Neuron (in vitro differentiated cells): Measurements from ENCODE around the gene ABITRAM.
"Not testable (repeated sequence)": the region's sequence is repeated elsewhere in the genome, so short reads cannot be mapped to it uniquely, and the experiment has no call there.

Experiments used
- H2AFZ ChIP-seq: one replicate; pipeline ENCODE4 v1.6.1; 2013; ENCODE audit warnings: low read depth, mild to moderate bottlenecking, inconsistent platforms, low read length, moderate library complexity
- H3K27me3 ChIP-seq: one replicate; pipeline ENCODE4 v1.6.1; 2013; ENCODE audit warnings: low read length; ENCODE audit not compliant: insufficient read depth
- H3K36me3 ChIP-seq: one replicate; pipeline ENCODE4 v1.6.1; 2013; ENCODE audit warnings: low read length; ENCODE audit not compliant: insufficient read depth
- H3K4me1 ChIP-seq: one replicate; pipeline ENCODE4 v1.6.1; 2013; ENCODE audit warnings: low read length; ENCODE audit not compliant: insufficient read depth
- H3K4me3 ChIP-seq: 2 replicates; pipeline ENCODE4 v1.5.1; 2013; ENCODE audit warnings: mild to moderate bottlenecking, low read length, moderate library complexity
- H3K9me3 ChIP-seq: one replicate; pipeline ENCODE4 v1.6.1; 2013; ENCODE audit warnings: low read length

Gene ABITRAM, protein sequence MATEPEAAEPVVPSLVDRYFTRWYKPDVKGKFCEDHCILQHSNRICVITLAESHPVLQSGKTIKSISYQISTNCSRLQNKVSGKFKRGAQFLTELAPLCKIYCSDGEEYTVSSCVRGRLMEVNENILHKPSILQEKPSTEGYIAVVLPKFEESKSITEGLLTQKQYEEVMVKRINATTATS

DNA sequence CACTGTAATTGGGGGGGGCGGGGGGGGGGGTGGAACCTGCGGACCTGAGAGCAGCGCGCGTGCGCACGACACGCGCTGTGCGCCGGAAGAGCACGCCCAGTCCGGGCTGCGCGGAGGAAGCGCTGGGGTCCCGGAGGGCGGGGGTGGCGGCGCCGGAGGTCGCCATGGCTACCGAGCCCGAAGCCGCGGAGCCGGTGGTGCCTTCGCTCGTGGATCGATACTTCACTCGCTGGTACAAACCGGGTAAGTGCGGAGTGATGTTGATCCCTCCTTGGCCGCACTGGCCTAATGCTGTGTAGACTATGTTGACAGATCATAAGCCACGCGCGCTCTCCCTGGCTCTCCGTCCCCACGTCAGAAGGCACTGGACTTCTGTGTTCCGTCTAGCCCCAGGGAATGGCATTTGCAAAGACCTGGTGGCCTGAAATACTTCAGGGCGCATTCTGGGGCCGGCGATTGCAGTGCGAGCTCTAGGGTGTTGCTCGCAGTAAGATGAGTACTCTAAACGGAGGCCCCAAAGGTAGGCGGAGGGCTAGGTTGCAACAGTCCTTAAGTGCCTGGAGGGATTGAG lies at the start of gene ABITRAM:
ABITRAM (plus strand) TSS at position 78 of the 571 bp plus-strand sequence; CDS start at position 165, 87 bp downstream.
- Histone ChIP-seq H3K9me3 (no peaks in the 10 kb centered on the region), H2AFZ (peak within 1 kb of the TSS; percentile 88), H3K36me3 (peaks cover 11% of the 10 kb centered on the region), H3K4me3 (peak within 1 kb of the TSS; percentile 79), H3K27me3 (no peaks in the 10 kb centered on the region), H3K4me1 (peaks cover 14% of the 10 kb centered on the region)

- no peak overlapping the region for H2AFZ ChIP-seq
- H3K36me3 ChIP-seq: peaks cover 49% of the 10 kb centered on the region
Measured at GRCh38 chr9:108884701-108885100, 49.5 kb upstream of the ABITRAM start.

DNA sequence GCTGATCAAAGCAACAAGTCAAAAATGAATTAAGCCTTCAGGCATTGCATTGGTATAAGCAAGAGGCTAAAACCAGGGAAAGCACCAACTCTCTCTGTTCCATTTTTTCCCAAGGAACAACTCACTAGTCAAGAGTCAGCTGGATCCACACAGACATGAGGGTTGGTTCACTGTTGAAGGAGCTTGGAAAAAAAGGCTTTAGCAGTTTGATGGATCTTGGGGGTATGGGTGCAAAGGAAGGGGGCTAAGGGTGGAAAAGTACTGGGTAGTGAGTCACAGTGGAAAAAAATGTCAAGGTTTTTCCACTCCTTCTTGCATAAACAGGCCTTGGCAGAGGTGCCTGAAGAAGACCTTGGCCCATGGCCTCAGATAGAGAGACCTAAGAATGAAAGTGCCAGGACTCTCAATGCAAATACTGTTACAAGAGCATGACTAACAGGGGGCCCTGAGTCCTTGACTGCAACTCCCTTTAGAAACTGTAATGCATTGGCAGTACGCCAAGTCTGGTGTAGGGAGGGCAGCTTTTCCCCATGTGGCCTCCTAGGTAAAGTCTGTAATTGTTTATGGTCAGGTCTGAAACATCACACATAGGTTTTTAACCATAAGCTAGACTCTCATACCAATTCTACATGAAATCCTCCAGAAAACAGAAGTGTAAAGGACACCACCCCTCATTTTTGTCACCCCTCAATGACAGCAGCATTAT lies 48.4 kb upstream of the ABITRAM start:
- H3K4me3 ChIP-seq: no peak overlapping the region
- H3K9me3 ChIP-seq: no peaks in the 10 kb centered on the region
- H3K4me1 ChIP-seq: no peaks in the 10 kb centered on the region
- peaks cover 49% of the 10 kb centered on the region for H3K36me3 ChIP-seq
- no peaks in the 10 kb centered on the region for H3K27me3 ChIP-seq
- H2AFZ ChIP-seq: no peak overlapping the region

More at GRCh38 chr9:108884701-108885100, 49.5 kb upstream of the ABITRAM start:
- no peaks in the 10 kb centered on the region for H3K4me1 ChIP-seq
- H3K9me3 ChIP-seq: no peaks in the 10 kb centered on the region
- H3K27me3 ChIP-seq: no peaks in the 10 kb centered on the region
- no peak overlapping the region for H3K4me3 ChIP-seq

GRCh38 chr9:108886594-108887271 lies 47.5 kb upstream of the ABITRAM start:
- H3K9me3 ChIP-seq, H3K4me3 ChIP-seq, H3K27me3 ChIP-seq, H2AFZ ChIP-seq, H3K4me1 ChIP-seq: not testable (repeated sequence)
- H3K36me3 ChIP-seq: peaks cover 53% of the 10 kb centered on the region

DNA sequence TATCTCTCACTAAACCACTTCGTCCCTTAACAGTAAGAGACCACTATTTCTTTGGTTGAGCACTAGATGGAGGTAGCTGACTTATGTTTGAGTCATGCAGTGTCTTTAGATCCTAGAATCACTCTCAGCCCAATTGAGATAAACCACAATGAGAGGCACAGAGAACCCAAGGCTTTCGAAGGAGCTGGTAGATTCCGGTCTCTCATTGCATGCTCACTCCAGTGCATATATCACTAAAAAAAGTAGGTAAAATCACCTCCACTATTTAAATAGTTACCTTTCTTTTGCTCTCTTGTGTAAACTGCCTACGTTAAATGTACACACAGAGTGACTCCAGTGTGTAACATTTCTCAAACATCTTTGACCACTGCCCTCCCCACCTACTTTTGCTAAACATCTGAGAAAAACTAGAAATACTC lies 44.5 kb upstream of the ABITRAM start:
- Histone ChIP-seq H3K9me3 (no peaks in the 10 kb centered on the region), H3K4me3 (no peak overlapping the region), H3K4me1 (no peaks in the 10 kb centered on the region), H3K27me3 (no peaks in the 10 kb centered on the region), H3K36me3 (peaks cover 64% of the 10 kb centered on the region), H2AFZ (no peak overlapping the region)

GRCh38 chr9:108894225-108894997 lies 39.8 kb upstream of the ABITRAM start:
- no peaks in the 10 kb centered on the region for H3K9me3 ChIP-seq
- no peaks in the 10 kb centered on the region for H3K4me1 ChIP-seq
- H3K4me3 ChIP-seq: no peak overlapping the region
- H3K27me3 ChIP-seq: no peaks in the 10 kb centered on the region
- peaks cover 78% of the 10 kb centered on the region for H3K36me3 ChIP-seq
- H2AFZ ChIP-seq: no peak overlapping the region

- no peaks in the 10 kb centered on the region for H3K4me1 ChIP-seq
- H3K27me3 ChIP-seq: no peaks in the 10 kb centered on the region
- no peaks in the 10 kb centered on the region for H3K9me3 ChIP-seq
- H3K4me3 ChIP-seq: no peak overlapping the region
- H3K36me3 ChIP-seq: peaks cover 77% of the 10 kb centered on the region
- no peak overlapping the region for H2AFZ ChIP-seq
Measured at GRCh38 chr9:108897324-108898096, 36.7 kb upstream of the ABITRAM start.

DNA sequence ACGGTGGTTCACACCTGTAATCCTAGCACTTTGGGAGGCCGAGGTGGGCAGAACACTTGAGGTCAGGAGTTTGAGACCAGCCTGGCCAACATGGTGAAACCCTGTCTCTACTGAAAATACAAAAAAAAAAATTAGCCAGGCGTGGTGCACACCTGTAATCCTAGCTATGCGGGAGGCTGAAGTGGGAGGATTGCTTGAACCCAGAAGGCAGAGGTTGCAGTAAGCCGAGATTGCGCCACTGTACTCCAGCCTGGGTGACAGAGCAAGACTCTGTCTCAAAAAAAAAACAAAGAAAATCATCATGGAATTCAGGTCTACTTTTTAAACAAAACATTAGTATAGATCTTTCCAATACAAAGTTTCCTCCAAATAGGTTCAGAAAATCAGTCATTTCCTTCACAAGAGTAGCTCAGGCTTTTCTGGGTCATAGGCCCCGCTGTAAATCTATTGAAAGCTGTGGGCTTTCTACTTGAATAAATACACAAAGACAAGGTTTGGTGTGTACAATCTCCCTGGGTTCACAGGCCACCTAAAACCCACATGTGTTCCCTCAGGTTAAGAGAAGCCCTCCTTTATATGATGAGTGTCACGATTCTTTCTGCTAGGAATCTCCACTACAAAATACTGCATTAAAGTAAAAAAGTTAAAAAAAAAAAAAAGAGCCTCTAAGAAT lies 35.0 kb upstream of the ABITRAM start:
- H3K9me3 ChIP-seq, H3K4me3 ChIP-seq, H3K27me3 ChIP-seq, H2AFZ ChIP-seq, H3K4me1 ChIP-seq: not testable (repeated sequence)
- H3K36me3 ChIP-seq: peaks cover 80% of the 10 kb centered on the region

DNA sequence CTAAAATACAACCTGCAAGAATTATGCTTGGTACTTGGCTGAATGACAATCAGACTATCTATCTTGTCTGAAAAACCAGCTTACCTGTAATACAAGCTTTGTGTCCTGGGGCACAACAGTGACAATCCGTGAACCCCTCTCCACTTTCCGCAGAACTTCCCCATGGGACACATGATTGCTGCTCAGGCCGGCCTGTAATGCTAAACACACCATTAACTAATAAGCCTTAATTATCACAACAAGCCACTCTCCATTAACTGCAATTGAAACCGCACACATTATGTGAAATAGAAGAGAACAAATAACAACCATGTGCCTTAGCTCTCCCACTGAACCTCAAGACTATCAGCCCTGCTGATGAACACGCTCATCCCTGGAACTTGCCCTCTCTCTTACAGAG lies 34.0 kb upstream of the ABITRAM start:
- no peak overlapping the region for H3K4me3 ChIP-seq
- H3K4me1 ChIP-seq: no peaks in the 10 kb centered on the region
- no peak overlapping the region for H2AFZ ChIP-seq
- H3K9me3 ChIP-seq: no peaks in the 10 kb centered on the region
- H3K27me3 ChIP-seq: no peaks in the 10 kb centered on the region
- H3K36me3 ChIP-seq: peaks cover 80% of the 10 kb centered on the region

DNA sequence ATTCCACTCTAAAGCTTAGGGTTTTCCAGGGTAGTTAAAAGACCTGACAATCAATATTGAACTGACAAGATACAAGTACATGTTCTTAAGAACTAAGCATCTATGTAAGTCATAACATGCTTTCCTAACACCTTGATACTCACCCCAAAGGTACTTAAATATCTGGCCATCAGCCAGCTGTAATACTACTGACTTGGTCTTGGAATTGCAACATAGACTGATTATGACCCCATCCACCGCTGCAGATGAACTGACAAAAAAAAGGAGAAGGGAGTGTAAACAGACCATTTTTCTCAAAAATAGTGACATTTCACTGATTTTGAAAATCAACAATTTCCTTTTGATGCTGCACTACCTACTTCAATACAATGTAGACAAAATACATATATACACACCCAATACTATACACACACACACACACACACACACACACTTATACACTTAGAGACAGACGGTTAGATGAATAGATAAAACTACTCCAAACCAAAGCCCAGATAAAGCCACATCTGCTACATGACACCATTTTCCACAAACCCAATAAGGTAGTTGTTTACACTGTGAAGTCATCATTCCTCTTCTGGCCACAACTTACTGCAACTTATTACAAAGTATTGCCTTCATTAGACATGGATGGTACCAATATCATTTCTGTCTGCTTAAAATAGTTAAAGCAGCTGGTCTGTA lies 30.6 kb upstream of the ABITRAM start:
- Histone ChIP-seq H3K4me3 (no peak overlapping the region), H3K9me3 (no peaks in the 10 kb centered on the region), H3K4me1 (no peaks in the 10 kb centered on the region), H3K36me3 (peaks cover 82% of the 10 kb centered on the region), H3K27me3 (no peaks in the 10 kb centered on the region), H2AFZ (no peak overlapping the region)

- Histone ChIP-seq H3K4me1 (no peaks in the 10 kb centered on the region), H3K9me3 (no peaks in the 10 kb centered on the region), H2AFZ (no peak overlapping the region), H3K4me3 (no peak overlapping the region), H3K27me3 (no peaks in the 10 kb centered on the region), H3K36me3 (peaks cover 87% of the 10 kb centered on the region)
Measured at GRCh38 chr9:108904161-108904560, 30.0 kb upstream of the ABITRAM start.
